HG02981 (cell line): ENCODE data around the gene RSL24D1.

Experiments used
- ATAC-seq: cut with Tn5 transposase; IDR thresholded peaks from one replicate; pipeline ENCODE4 v1.9.1; 2021; ENCODE audit warnings: mild to moderate bottlenecking, moderate library complexity; ENCODE audit not compliant: unreplicated experiment

RSL24D1 gene

GRCh38 chr15:55196458-55197361 lies at the start of gene RSL24D1:
Gene RSL24D1 (minus strand): TSS chr15:55196941. CDS start chr15:55196890, 51 bp downstream.
- peak; percentile 96 for ATAC-seq

- no peak for ATAC-seq
Observed at GRCh38 chr15:55245059-55245458, 48.3 kb upstream of the RSL24D1 start.

GRCh38 chr15:55241891-55242290 lies 45.1 kb upstream of the RSL24D1 start:
- ATAC-seq: no peak

GRCh38 chr15:55241186-55241585 lies 44.4 kb upstream of the RSL24D1 start:
- ATAC-seq: no peak

GRCh38 chr15:55240125-55240760 lies 43.5 kb upstream of the RSL24D1 start:
- ATAC-seq: no peak

GRCh38 chr15:55239440-55240124 lies 42.8 kb upstream of the RSL24D1 start:
- no peak for ATAC-seq

GRCh38 chr15:55238877-55239276 lies 42.1 kb upstream of the RSL24D1 start:
- no peak for ATAC-seq

GRCh38 chr15:55237219-55238130 lies 40.7 kb upstream of the RSL24D1 start:
- no peak for ATAC-seq

GRCh38 chr15:55235546-55236036 lies 38.9 kb upstream of the RSL24D1 start:
- ATAC-seq: no peak

GRCh38 chr15:55234800-55235104 lies 38.0 kb upstream of the RSL24D1 start:
- no peak for ATAC-seq

GRCh38 chr15:55234104-55234799 lies 37.5 kb upstream of the RSL24D1 start:
- no peak for ATAC-seq

GRCh38 chr15:55231455-55231854 lies 34.7 kb upstream of the RSL24D1 start:
- ATAC-seq: no peak

GRCh38 chr15:55230953-55231352 lies 34.2 kb upstream of the RSL24D1 start:
- ATAC-seq: no peak

- ATAC-seq: no peak
Observed at GRCh38 chr15:55230051-55230670, 33.4 kb upstream of the RSL24D1 start.

- ATAC-seq: no peak
Observed at GRCh38 chr15:55226127-55226526, 29.4 kb upstream of the RSL24D1 start.

- ATAC-seq: no peak
Observed at GRCh38 chr15:55224892-55225291, 28.2 kb upstream of the RSL24D1 start.

GRCh38 chr15:55222588-55222987 lies 25.8 kb upstream of the RSL24D1 start:
- peak; percentile 49 for ATAC-seq

- ATAC-seq: peak; percentile 52
Observed at GRCh38 chr15:55221090-55222011, 24.6 kb upstream of the RSL24D1 start.
